ENCODE data around the gene DAGLB.

DNA sequence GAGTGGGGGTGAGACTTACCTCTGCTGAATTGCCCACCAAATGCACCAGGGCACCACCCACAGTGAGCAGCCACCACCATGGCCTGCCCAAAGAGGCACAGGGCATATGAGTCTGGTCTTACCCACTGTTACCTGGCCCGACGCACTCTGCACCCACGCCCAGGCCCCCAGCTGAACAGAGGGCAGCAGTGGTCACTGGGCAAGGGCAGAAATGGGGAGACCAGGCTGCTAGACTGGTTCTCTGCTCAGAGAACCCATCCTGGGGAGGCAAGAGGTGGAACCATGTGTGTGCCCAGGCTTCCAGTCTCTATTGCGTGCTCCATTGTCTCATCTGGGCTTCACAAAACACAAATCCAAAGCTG, 39.4 kb upstream of the DAGLB start:
- TF ChIP-seq, protein P1, sequence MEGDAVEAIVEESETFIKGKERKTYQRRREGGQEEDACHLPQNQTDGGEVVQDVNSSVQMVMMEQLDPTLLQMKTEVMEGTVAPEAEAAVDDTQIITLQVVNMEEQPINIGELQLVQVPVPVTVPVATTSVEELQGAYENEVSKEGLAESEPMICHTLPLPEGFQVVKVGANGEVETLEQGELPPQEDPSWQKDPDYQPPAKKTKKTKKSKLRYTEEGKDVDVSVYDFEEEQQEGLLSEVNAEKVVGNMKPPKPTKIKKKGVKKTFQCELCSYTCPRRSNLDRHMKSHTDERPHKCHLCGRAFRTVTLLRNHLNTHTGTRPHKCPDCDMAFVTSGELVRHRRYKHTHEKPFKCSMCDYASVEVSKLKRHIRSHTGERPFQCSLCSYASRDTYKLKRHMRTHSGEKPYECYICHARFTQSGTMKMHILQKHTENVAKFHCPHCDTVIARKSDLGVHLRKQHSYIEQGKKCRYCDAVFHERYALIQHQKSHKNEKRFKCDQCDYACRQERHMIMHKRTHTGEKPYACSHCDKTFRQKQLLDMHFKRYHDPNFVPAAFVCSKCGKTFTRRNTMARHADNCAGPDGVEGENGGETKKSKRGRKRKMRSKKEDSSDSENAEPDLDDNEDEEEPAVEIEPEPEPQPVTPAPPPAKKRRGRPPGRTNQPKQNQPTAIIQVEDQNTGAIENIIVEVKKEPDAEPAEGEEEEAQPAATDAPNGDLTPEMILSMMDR (IDR thresholded peaks at IDR 0.05; ENCODE audit: low read depth, low read length, poor library complexity, severe bottlenecking): no peak
- TF ChIP-seq EZH2phosphoT487 (IDR thresholded peaks at IDR 0.05; ENCODE audit: borderline replicate concordance, low read length): no peak
